ENCODE data around the gene CDH26. TPM values are rescaled to one million over a fixed set of nuclear protein-coding genes. Genes with fewer than 3 reads are reported as not detected.

CDH26 gene
- total RNA-seq, 2 donors from 2014 or later = 1.8 TPM

DNA sequence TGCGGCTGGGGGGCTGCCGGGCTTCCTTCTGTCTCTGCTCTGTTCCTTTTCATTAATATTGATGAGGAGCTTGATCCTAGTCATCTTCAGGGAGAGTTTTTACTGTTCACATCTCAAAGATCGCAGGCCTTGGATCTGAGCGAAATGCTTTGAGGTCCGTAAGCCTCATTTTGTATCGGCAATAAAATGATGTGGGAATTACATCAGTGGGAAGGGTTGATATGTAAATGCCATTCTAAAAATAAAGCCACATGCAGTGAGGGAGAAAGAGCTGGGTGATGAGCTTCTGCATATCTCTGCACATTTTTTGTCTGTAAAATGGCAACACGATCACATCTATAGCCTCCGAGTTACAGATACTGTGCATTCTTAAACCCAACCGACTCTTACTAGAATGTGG, 24.9 kb downstream of the CDH26 start:
- no peak for ATAC-seq
- no peaks in the 10 kb centered on the region for H3K4me1 Mint-ChIP-seq (ENCODE audit: low read depth in 2 of 2)
- H3K27ac Mint-ChIP-seq = no peak overlapping the region
- no peaks in the 10 kb centered on the region for H3K9me3 Mint-ChIP-seq
- H3K36me3 Mint-ChIP-seq = no peaks in the 10 kb centered on the region
- no peak for DNase-seq (ENCODE audit: low spot score)
- H3K27me3 Mint-ChIP-seq = no peaks in the 10 kb centered on the region
- H3K4me3 Mint-ChIP-seq = no peak overlapping the region

DNA sequence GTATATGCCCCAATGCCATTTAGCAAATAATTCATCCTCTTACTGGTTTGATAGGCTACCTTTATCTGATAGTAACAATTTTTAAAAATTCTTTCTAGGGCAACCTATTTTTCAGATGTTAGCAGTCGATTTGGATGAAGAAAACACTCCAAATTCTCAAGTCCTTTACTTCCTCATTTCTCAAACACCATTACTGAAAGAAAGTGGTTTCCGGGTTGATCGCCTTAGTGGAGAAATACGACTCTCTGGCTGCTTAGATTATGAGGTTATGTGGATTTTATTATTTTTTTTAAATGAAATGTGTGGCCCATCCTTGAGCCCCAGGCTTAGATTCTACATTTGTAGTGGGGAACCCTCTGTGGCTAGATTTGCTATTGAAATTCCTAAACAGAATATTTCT, 26.3 kb downstream of the CDH26 start:
- no peaks in the 10 kb centered on the region for H3K27me3 Mint-ChIP-seq
- H3K4me3 Mint-ChIP-seq = no peak overlapping the region
- H3K9me3 Mint-ChIP-seq = no peaks in the 10 kb centered on the region
- no peak for DNase-seq (ENCODE audit: low spot score)
- no peak for ATAC-seq
- peaks cover 0 to 5% of the 10 kb centered on the region in 2 donors for H3K4me1 Mint-ChIP-seq (ENCODE audit: low read depth in 2 of 2)
- H3K27ac Mint-ChIP-seq = peak overlapping the region; percentile 51 to 73
- no peaks in the 10 kb centered on the region for H3K36me3 Mint-ChIP-seq

DNA sequence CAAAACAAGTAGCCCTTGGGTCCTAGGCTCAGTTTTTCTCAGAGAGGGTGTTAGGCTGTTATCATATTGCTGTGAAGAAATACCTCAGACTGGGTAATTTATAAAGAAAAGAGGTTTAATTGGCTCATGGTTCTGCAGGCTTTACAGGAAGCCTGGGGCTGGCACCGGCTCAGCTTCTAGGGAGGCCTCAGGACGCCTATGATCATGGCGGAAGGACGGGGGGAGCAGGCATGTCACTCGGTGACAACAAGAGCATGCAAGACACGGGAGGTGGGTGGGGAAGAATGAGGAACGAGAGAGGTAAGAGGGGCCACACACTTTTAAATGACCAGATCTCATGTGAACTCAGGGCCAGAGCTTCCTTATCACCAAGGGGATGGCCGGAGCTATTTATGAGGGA, 26.9 kb downstream of the CDH26 start:
- no peaks in the 10 kb centered on the region for H3K9me3 Mint-ChIP-seq
- peaks cover 0 to 3% of the 10 kb centered on the region in 2 donors for H3K27me3 Mint-ChIP-seq
- peaks cover 0 to 5% of the 10 kb centered on the region in 2 donors for H3K4me1 Mint-ChIP-seq (ENCODE audit: low read depth in 2 of 2)
- H3K27ac Mint-ChIP-seq = peak overlapping the region; percentile 51 to 73
- DNase-seq (ENCODE audit: low spot score) = no peak
- no peak overlapping the region for H3K4me3 Mint-ChIP-seq
- ATAC-seq = no peak
- H3K36me3 Mint-ChIP-seq = no peaks in the 10 kb centered on the region

DNA sequence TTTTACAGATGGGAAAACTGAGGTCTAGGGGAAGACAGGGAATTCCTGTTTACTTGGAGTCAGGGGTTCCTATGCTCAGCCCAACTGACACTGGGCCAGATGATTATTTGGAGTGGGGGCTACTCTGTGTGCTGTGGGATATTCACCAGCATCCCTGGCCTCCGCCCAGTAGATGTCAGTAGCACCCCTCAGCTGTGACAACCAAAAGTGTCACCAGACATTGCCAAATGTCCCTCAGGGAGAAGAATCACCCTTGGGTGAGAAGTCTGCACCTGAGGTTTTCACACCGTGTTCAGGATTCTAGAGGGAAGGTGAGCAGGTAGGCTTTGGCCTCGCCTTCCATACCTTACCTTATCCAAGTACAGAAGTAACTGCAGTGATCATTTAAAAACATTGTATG, 27.6 kb downstream of the CDH26 start:
- DNase-seq (ENCODE audit: low spot score) = no peak

DNA sequence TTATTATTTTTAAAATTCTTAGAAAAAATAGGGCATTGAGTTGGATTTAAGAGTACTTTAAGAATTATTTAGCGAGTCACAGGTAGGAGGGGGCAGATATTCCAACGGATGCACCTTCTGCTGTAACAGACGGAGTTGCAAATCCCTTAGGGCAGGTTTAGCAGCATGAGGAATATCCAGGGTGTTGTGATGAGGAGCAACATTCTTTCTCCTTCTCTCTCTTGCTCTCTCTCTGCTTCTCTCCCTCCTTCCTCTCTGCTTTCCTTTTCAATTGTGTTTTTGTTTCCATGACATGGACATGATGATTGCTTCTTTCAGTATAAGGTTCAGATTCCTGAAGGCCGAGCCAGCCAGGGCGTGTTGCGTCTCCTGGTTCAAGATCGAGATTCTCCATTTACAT, 28.9 kb downstream of the CDH26 start:
- Mint-ChIP-seq H3K27ac (no peak overlapping the region), H3K36me3 (no peaks in the 10 kb centered on the region), H3K4me1 (ENCODE audit: low read depth in 2 of 2) (peaks cover 0 to 5% of the 10 kb centered on the region in 2 donors), H3K9me3 (no peaks in the 10 kb centered on the region), H3K4me3 (no peak overlapping the region), H3K27me3 (peaks cover 0 to 3% of the 10 kb centered on the region in 2 donors)
- no peak for ATAC-seq
- DNase-seq (ENCODE audit: low spot score) = no peak

More for the DNA sequence above, 27.6 kb downstream of the CDH26 start:
- peaks cover 0 to 3% of the 10 kb centered on the region in 2 donors for H3K27me3 Mint-ChIP-seq
- no peak overlapping the region for H3K4me3 Mint-ChIP-seq
- no peaks in the 10 kb centered on the region for H3K36me3 Mint-ChIP-seq
- H3K9me3 Mint-ChIP-seq = no peaks in the 10 kb centered on the region
- peak; percentile 62 to 76 for ATAC-seq
- peaks cover 0 to 5% of the 10 kb centered on the region in 2 donors for H3K4me1 Mint-ChIP-seq (ENCODE audit: low read depth in 2 of 2)
- no peak overlapping the region for H3K27ac Mint-ChIP-seq

DNA sequence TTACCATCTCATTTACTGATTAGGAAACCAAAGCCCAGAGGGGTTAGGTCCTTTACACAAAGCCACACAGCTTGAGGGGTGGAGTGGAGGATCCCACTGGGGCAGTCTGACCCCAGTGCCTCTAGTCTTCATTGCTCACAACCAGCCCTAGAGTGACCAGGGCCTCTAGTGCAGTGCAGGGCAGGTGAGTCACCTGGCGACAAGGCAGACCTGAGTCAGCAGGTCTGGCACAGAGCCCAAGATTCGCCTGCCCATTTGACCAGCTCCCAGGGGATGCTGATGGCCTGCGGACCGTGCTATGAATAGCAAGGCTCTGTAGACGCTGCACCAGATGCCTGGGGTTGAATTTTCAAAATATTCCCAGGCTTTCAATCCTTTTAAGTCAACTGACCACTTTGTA, 29.9 kb downstream of the CDH26 start:
- Mint-ChIP-seq H3K36me3 (no peaks in the 10 kb centered on the region), H3K9me3 (no peaks in the 10 kb centered on the region), H3K27me3 (peaks cover 0 to 3% of the 10 kb centered on the region in 2 donors), H3K4me3 (no peak overlapping the region), H3K27ac (no peak overlapping the region), H3K4me1 (ENCODE audit: low read depth in 2 of 2) (peaks cover 0 to 5% of the 10 kb centered on the region in 2 donors)
- DNase-seq (ENCODE audit: low spot score) = no peak
- no peak for ATAC-seq

DNA sequence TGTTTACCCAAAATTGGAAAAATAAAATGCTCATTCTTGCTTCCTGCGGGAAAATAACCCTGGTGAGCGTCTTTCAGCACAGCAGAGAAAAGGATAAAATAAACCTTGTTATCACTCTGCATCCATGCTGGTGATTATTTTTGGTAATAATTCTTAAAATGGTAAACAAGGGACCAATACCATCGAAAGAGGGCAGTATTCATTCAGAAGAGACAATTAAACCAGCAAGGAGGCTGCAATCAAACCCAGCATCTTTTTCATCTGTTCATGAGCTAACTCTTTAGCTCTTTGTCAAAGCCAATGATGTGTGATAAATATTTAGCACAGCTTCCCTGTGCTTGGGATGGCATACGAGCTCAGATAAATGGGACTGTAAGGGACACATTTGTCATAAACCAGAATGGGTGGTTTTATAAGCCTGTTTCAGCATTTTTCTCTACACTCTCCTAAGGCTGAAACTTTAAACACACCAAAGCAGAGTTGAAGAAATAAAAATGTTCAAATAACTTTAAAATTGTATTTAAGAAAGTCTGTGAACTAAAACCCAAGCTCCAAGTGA, 34.4 kb downstream of the CDH26 start:
- peaks cover 0 to 9% of the 10 kb centered on the region in 2 donors for H3K4me1 Mint-ChIP-seq (ENCODE audit: low read depth in 2 of 2)
- no peaks in the 10 kb centered on the region for H3K36me3 Mint-ChIP-seq
- DNase-seq (ENCODE audit: low spot score) (no peak), ATAC-seq (no peak)
- no peak overlapping the region for H3K4me3 Mint-ChIP-seq
- H3K27ac Mint-ChIP-seq = no peak overlapping the region
- peaks cover 6 to 13% of the 10 kb centered on the region in 2 donors for H3K27me3 Mint-ChIP-seq
- no peaks in the 10 kb centered on the region for H3K9me3 Mint-ChIP-seq

DNA sequence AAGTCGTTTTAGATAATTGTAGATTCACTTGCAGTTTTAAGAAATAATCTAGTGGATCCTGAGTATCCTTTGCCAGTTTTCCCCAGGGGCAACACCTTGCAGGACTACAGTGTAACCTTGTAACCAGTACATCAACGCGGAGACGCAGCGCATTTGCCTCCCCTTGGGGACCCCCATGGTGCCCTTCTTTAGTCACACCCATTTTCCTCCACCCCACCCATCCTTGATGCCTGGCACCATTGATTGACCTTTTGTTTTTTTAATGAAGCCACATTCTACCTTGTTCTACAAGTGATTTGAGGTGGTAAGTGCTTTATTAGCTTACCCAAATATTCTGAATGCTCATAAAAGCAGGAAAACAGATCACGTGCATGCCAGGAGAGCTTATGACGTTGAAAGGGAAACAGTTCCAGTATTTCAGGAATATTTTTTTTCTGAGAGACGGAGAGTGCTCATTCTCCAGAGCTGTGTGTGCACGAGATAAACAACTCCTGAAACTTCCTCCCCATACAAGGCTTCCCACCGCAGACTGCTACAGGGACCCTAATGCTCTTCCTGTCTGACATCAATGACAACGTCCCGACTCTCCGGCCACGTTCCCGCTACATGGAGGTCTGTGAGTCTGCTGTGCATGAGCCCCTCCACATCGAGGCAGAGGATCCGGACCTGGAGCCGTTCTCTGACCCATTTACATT, 35.7 kb downstream of the CDH26 start:
- ATAC-seq = no peak

DNA sequence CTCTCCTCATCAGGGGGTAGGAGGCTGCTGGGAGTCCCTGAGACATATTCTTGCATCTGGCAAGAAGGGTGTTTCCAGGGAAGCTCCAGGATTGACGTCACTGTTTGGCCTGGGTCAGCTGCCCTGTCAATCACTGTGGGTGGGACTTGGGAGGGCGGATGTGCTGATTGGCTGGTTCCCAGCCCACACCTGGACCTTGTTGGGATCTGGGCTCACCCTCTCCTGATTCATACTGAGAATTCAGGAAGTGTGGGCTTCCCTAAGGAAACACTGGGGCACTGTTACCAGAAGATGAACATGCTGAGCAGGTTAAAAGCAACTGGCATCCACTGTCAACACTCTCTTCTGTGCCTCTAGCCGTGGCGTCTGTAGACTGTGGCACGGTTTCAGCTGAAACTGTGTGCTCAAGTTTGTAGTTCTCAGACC, 36.5 kb downstream of the CDH26 start:
- Mint-ChIP-seq H3K4me3 (no peak overlapping the region), H3K27me3 (peaks cover 8 to 13% of the 10 kb centered on the region in 2 donors), H3K9me3 (no peaks in the 10 kb centered on the region), H3K4me1 (ENCODE audit: low read depth in 2 of 2) (peaks cover 0 to 4% of the 10 kb centered on the region in 2 donors), H3K36me3 (no peaks in the 10 kb centered on the region), H3K27ac (no peak overlapping the region)
- ATAC-seq (no peak), DNase-seq (ENCODE audit: low spot score) (no peak)

More for the DNA sequence above, 35.7 kb downstream of the CDH26 start:
- H3K27ac Mint-ChIP-seq = no peak overlapping the region
- no peak for DNase-seq (ENCODE audit: low spot score)
- H3K36me3 Mint-ChIP-seq = no peaks in the 10 kb centered on the region
- H3K27me3 Mint-ChIP-seq = peaks cover 8 to 13% of the 10 kb centered on the region in 2 donors
- peaks cover 0 to 4% of the 10 kb centered on the region in 2 donors for H3K4me1 Mint-ChIP-seq (ENCODE audit: low read depth in 2 of 2)
- no peaks in the 10 kb centered on the region for H3K9me3 Mint-ChIP-seq
- H3K4me3 Mint-ChIP-seq = no peak overlapping the region

DNA sequence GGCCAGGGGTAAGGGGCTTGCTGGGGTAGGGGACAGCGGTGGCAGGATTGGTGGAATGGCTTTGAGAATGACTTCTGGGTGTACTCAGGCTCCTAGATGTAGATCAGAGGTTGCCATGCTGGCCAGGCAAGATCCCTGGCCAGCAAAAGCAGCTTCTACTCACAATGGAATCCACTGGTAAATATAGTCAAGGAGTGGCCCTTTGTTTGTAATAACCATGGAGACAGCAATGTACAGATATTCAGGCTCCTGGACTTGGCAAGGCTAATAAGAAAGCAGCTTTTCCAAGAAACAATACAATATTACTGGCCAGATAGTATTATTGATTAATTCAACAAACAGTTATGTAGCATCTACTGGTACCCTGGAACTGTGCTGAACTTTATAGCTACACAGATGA, 37.9 kb downstream of the CDH26 start:
- Mint-ChIP-seq H3K4me3 (no peak overlapping the region), H3K27me3 (peaks cover 6 to 13% of the 10 kb centered on the region in 2 donors), H3K4me1 (ENCODE audit: low read depth in 2 of 2) (peaks cover 0 to 4% of the 10 kb centered on the region in 2 donors), H3K9me3 (no peaks in the 10 kb centered on the region), H3K36me3 (no peaks in the 10 kb centered on the region), H3K27ac (no peak overlapping the region)
- no peak for ATAC-seq
- no peak for DNase-seq (ENCODE audit: low spot score)

DNA sequence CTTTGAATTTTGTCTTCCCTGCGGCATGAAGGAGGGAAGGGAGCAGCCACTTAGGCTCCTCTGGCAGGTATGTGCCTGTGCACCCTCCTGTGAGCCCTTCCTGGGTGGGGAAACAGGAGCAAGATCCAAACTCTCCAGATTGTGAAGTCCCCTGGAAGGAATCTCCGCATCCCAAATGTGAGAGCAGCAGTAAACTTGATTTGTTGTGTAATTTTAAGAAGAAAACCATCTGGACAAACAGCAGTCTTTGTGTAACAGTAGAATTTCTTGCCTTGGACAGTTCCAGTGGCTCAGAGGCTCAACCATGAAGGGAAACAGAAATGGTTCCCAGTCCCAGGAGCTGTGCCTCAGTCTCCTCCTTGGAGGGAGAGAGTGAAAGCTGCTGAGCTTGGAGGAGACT, 39.7 kb downstream of the CDH26 start:
- H3K4me1 Mint-ChIP-seq (ENCODE audit: low read depth in 2 of 2) = peaks cover 0 to 4% of the 10 kb centered on the region in 2 donors
- DNase-seq (ENCODE audit: low spot score) (no peak), ATAC-seq (no peak)
- H3K9me3 Mint-ChIP-seq = no peaks in the 10 kb centered on the region
- H3K36me3 Mint-ChIP-seq = no peaks in the 10 kb centered on the region
- no peak overlapping the region for H3K27ac Mint-ChIP-seq
- H3K4me3 Mint-ChIP-seq = no peak overlapping the region
- H3K27me3 Mint-ChIP-seq = peaks cover 6 to 13% of the 10 kb centered on the region in 2 donors

DNA sequence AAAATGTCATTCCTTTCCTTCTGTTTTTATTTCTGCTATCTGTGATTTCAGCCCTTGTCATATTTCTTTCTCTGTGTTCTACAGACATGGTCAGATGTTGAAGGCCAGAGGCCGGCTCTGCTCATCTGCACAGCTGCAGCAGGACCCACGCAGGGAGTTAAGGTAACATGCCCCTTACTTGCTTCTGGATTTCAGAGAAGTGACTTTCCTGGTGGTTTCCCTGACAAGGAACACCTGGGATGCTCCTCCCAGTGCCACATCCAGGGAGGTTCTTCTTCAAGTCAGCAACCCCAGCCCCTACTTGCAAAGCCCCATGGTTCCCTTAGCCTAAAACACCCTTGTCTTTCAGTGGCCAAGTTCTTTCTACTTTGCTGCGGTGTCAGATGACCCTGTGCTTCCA, 41.3 kb downstream of the CDH26 start:
- ATAC-seq (no peak), DNase-seq (ENCODE audit: low spot score) (no peak)
- H3K36me3 Mint-ChIP-seq = no peaks in the 10 kb centered on the region
- no peak overlapping the region for H3K27ac Mint-ChIP-seq
- no peaks in the 10 kb centered on the region for H3K9me3 Mint-ChIP-seq
- peaks cover 6 to 7% of the 10 kb centered on the region in 2 donors for H3K27me3 Mint-ChIP-seq
- H3K4me1 Mint-ChIP-seq (ENCODE audit: low read depth in 2 of 2) = no peaks in the 10 kb centered on the region
- no peak overlapping the region for H3K4me3 Mint-ChIP-seq

DNA sequence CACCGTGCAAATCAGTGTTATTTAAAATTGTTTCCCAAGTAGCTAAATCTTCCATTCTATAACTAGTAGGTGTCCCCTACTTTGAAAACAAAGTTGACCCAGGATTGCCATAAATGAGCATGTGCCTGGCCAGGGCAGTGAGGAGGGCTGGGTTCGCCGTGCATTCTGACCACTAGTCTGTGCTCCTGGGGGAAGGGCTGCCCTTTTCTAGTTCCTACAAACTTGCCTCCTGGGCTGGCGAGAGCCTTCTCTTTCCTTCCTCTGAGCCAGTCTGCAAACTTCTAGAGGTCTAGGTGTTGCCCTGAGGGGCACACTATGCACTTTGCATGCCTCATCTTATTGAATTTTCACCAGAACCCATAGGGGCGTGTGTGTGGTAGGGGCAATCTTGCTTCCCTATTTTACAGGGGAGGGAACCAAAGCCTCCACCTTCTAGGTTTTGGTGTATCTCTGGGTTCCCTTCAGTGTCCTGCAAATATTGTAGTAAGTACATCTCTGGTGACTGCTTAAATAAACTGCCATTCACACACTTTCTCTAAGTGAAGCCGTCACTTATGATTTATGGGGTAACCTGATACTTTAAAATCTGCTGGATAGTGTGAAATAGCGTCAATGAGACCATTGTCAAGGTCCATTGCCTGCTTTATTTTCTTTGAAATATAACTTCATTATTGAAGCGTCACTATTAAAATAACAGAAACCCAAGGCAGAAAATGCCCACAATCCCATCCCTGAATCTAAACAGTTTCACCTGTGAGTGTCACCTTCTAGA, 42.2 kb downstream of the CDH26 start:
- H3K4me3 Mint-ChIP-seq = no peak overlapping the region
- H3K27me3 Mint-ChIP-seq = peaks cover 3 to 4% of the 10 kb centered on the region in 2 donors
- H3K36me3 Mint-ChIP-seq = no peaks in the 10 kb centered on the region
- no peak overlapping the region for H3K27ac Mint-ChIP-seq
- DNase-seq (ENCODE audit: low spot score) (no peak), ATAC-seq (no peak)
- no peaks in the 10 kb centered on the region for H3K4me1 Mint-ChIP-seq (ENCODE audit: low read depth in 2 of 2)
- no peaks in the 10 kb centered on the region for H3K9me3 Mint-ChIP-seq

DNA sequence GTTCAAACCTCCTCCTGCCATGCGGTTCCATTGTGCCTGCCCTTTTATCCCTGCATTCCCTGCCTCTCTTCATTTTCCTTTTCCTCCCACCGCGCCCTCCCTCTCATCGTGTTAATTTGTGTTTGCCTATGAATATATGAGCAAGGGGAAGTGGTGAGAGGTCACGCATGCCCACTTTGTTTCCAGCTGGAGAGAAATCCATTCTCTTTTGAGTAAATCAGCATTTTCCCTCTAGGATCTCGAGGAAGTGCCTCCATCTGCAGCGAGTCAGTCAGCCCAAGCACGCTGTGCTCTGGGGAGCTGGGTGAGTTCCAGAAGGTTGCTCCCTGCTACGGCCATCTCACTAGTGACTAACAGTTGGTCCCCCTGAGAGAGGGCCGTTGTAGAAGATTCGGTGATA, 42.9 kb downstream of the CDH26 start:
- DNase-seq (ENCODE audit: low spot score) (no peak), ATAC-seq (no peak)
- H3K36me3 Mint-ChIP-seq = no peaks in the 10 kb centered on the region
- no peaks in the 10 kb centered on the region for H3K4me1 Mint-ChIP-seq (ENCODE audit: low read depth in 2 of 2)
- no peak overlapping the region for H3K27ac Mint-ChIP-seq
- no peaks in the 10 kb centered on the region for H3K9me3 Mint-ChIP-seq
- H3K4me3 Mint-ChIP-seq = no peak overlapping the region
- peaks cover 0 to 5% of the 10 kb centered on the region in 2 donors for H3K27me3 Mint-ChIP-seq

Measured in natural killer cell treated with Interleukin-12 subunit alpha and Interleukin-12 subunit beta and Interleukin-15 and Interleukin-18, amount 100 ng/mL, for 72 hours (primary cell).